IMR-90 (cell line): ENCODE data around the gene MAGEA10.
"Not testable (repeated sequence)": the region's sequence is repeated elsewhere in the genome, so short reads cannot be mapped to it uniquely, and the experiment has no call there.

ENCODE experiments used
- CTCF ChIP-seq: conservative IDR thresholded peaks from 2 replicates; pipeline ENCODE4 v1.5.1; 2012; ENCODE audit warnings: mild to moderate bottlenecking, low read depth, low read length, improper control_type of control experiment
- ELK1 ChIP-seq: fragments of 150-350 bp; IDR thresholded peaks from 2 replicates; pipeline ENCODE4 v1.6.1; 2016; ENCODE audit warnings: low read depth, mild to moderate bottlenecking, low read length, moderate library complexity, borderline replicate concordance

- TF ChIP-seq CTCF, ELK1: not testable (repeated sequence)
These were observed 35.5 kb upstream of the MAGEA10 start for GRCh38 chrX:152173923-152174322.
